IPS DF 6.9 (cell line): ENCODE data around the gene AK9.

ENCODE experiments used
- DNase-seq: peaks from one replicate; pipeline ENCODE4 v3.0.0-alpha.2; 2013; ENCODE audit warnings: low read depth, low spot score
- H3K27ac ChIP-seq: one replicate; pipeline ENCODE4 v1.5.1; 2013; ENCODE audit warnings: low read length, control low read depth
- H3K27me3 ChIP-seq: 2 replicates; pipeline ENCODE4 v1.6.1; 2013; ENCODE audit warnings: mild to moderate bottlenecking, low read length; ENCODE audit not compliant: control insufficient read depth, insufficient read depth
- H3K36me3 ChIP-seq: 2 replicates; pipeline ENCODE4 v1.6.1; 2013; ENCODE audit warnings: low read length; ENCODE audit not compliant: control insufficient read depth, insufficient read depth
- H3K4me1 ChIP-seq: 2 replicates; pipeline ENCODE4 v1.6.1; 2013; ENCODE audit warnings: low read length; ENCODE audit not compliant: control insufficient read depth, insufficient read depth
- H3K4me3 ChIP-seq: 2 replicates; pipeline ENCODE4 v1.5.1; 2013; ENCODE audit warnings: mild to moderate bottlenecking, low read length
- H3K9me3 ChIP-seq: 2 replicates; pipeline ENCODE4 v1.6.1; 2013; ENCODE audit warnings: low read length, inconsistent platforms; ENCODE audit not compliant: control insufficient read depth, insufficient read depth
- WGBS: extraction: QIAGEN DNeasy Blood & Tissue Kit; methylation state at CpG from one replicate; pipeline ENCODE4 v1.1.7; 2013; ENCODE audit warnings: mixed read lengths, missing lambda C conversion rate; ENCODE audit not compliant: insufficient read length, insufficient coverage; 5-methylcytosine and 5-hydroxymethylcytosine counted together

The AK9 gene

DNA sequence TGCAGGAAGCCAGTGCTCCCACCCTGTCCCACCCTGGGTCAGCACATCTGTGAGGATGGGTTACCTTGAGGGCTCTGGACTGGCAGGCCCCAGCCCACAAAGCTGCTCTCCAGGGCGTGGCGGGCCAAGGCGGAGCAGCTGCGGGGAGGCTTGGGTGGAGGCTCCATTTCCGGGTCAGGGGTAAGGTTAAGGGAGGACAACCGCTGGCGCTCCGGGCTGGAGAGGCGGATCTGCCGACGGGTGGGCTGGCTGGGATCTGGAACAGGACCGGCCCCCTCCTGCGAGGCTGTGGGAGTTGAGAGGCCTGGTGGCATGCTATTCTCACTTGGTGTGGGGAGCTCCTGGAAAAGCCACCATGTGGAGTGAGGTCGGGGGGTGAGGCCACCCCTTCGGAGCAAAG is 244.9 kb downstream of the AK9 start:
- Histone ChIP-seq H3K27ac (no peak overlapping the region), H3K27me3 (no peaks in the 10 kb centered on the region), H3K4me1 (peaks cover 4% of the 10 kb centered on the region), H3K4me3 (no peak overlapping the region), H3K36me3 (peaks cover 32% of the 10 kb centered on the region), H3K9me3 (no peaks in the 10 kb centered on the region)
- WGBS = no CpG with 5 or more reads among the region's 15 CpGs
- no peak for DNase-seq

DNA sequence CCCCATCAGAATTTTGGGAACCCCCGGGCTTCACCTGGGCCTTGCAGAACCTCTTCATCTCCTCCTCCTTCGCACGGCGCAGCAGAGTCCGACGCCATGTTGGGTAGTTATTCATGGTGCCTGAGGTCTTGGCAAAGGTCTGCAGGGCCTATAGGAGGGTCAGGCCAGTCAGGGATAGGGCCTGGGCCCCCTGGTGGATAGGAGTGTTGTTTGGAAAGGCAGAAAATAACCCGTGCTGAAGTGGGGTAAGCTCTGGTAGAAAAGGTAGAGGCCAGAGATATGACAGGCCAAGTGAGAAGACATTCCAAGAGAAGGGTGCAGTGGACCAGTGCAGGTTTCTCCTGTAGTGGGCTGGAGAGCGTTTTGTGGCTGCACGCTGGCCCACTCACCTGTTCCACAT is 245.6 kb downstream of the AK9 start:
- Histone ChIP-seq H3K4me1 (peaks cover 4% of the 10 kb centered on the region), H3K27me3 (no peaks in the 10 kb centered on the region), H3K9me3 (no peaks in the 10 kb centered on the region), H3K27ac (no peak overlapping the region), H3K36me3 (peaks cover 31% of the 10 kb centered on the region), H3K4me3 (no peak overlapping the region)
- DNase-seq = no peak
- WGBS = no CpG with 5 or more reads among the region's 9 CpGs

DNA sequence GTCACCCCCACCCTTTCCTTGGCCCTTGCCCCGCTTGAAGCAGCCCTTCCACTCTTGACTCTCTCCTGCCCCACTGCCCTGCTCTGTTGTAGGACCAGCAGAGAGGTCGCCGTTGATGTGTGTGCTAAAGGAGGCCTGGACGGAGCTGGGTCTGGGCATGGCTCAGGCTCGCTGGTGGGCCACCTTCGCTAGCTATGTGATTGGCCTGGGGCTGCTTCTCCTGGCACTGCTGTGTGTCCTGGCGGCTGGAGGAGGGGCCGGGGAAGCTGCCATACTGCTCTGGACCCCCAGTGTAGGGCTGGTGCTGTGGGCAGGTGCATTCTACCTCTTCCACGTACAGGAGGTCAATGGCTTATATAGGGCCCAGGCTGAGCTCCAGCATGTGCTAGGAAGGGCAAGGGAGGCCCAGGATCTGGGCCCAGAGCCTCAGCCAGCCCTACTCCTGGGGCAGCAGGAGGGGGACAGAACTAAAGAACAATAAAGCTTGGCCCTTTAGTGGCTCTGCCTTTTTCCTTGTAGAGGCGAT is 247.5 kb downstream of the AK9 start:
- no peak overlapping the region for H3K4me3 ChIP-seq

More for the DNA sequence above, 247.5 kb downstream of the AK9 start:
- no peaks in the 10 kb centered on the region for H3K27me3 ChIP-seq
- DNase-seq = no peak
- no peak overlapping the region for H3K27ac ChIP-seq
- peaks cover 4% of the 10 kb centered on the region for H3K4me1 ChIP-seq
- H3K36me3 ChIP-seq = peaks cover 27% of the 10 kb centered on the region
- no CpG with 5 or more reads among the region's 10 CpGs for whole genome bisulfite sequencing
- H3K9me3 ChIP-seq = no peaks in the 10 kb centered on the region
